SH-SY5Y (cell line): ENCODE data around the gene EML3.

Experiments used
- GATA2 ChIP-seq: IDR thresholded peaks from 2 replicates; pipeline ENCODE4 v1.6.1; 2011; ENCODE audit warnings: mild to moderate bottlenecking, low read depth, low read length
- GATA3 ChIP-seq: IDR thresholded peaks from 2 replicates; pipeline ENCODE4 v1.6.1; 2011; ENCODE audit warnings: low read depth, mild to moderate bottlenecking, low read length, moderate library complexity

DNA sequence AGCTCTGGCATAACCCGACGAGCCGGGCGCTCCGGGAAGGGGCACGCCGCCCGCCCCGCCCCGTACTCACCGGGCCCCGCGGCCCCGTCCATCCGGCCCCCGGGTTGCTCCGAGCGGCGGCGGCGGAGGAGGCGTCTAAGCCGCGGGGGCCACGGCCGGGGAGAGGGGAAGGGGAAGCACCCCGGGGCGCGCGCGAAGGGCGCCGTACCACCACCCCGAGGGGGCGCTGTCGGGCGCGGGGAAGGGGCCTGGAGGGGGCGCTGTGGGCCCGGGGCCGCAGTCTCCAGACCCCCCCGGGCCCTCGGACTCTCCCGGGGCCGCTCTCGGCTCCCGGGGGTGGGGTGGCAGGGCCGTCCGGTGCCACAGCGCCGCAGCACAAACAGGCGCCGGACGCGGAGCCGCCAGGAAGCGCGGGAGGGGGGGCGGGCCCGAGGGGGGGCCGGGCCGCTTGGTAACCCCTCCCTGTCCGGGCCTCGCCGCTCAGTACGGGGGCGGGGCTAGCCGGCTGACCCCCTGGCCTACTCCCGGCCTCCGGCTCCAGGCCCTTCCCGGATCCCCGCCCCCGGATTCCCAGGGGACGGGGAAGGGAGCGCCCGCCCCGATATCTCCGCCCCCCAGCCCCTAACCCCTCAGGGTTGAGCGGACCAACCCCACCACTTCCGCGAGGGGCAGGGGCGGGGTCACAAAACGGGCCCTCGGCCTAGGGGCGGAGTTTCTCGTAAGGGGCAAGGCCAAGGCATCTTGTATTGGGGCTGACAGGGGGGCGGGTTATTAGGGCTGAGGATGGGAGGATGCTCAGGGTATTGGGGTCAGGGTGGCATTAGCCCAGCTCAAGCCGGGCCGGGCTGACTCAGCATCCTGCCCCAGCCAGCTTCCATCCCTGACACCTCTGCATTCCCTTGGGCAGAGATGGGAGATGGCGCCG is at the start of gene EML3, which contains the start of gene ROM1:
- TF ChIP-seq GATA2 (no peak), GATA3 (no peak)
